Measurements from ENCODE around the gene RUBCN.
A peak's percentile ranks its signal among the peaks of the same experiment; 100 is the strongest.
"Not testable (repeated sequence)": the region's sequence is repeated elsewhere in the genome, so short reads cannot be mapped to it uniquely, and the experiment has no call there.

Gene RUBCN

GRCh38 chr3:197659701-197660100 is 77.0 kb downstream of the RUBCN start:
- H3K4me3 ChIP-seq (ENCODE audit: low read length); DNase-seq (ENCODE audit: low read depth): not testable (repeated sequence)

- DNase-seq (ENCODE audit: low read depth); H3K4me3 ChIP-seq (ENCODE audit: low read length): not testable (repeated sequence)
Observed at GRCh38 chr3:197659144-197659543, 77.6 kb downstream of the RUBCN start.

- not testable (repeated sequence) for DNase-seq (ENCODE audit: low read depth); H3K4me3 ChIP-seq (ENCODE audit: low read length)
Observed at GRCh38 chr3:197658706-197659105, 78.0 kb downstream of the RUBCN start.

DNA sequence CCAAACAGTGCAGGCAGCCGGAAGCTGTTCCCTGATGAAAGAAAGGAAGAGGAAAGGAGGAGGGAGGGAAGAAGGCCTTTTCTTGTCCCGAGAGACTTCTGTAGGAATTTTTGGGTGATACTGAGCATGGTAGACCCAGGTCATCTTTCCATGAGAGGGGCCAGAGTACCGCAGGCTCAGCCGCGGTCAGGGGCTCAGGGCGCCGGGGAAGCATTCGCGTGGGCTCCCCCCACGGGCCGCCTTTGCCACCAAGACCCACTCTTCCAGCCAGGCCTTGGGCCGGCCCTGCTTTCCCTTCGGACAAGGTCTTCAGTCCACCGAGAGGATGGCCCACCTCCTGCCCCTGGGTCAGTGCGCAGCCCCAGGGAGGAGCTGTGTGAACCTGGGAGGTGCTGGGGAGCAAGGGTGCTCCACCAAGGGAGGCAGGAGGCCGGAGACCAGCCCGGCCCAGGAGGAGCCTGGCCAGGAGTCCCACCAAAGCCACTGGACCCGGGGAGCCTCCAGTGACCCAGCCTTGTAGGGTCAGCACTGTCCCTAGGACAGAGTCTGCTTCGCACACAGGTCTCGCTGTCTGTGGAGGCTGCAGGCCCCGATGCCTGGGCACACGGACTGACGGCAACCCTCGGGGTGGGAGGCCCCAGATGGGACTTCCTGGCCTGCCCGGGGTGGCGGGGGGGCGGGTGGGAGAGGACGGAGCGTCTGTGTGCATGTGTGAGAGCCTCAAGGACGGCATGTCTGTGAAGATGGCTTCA is 79.0 kb downstream of the RUBCN start:
- not testable (repeated sequence) for H3K4me3 ChIP-seq (ENCODE audit: low read length); DNase-seq (ENCODE audit: low read depth)

DNA sequence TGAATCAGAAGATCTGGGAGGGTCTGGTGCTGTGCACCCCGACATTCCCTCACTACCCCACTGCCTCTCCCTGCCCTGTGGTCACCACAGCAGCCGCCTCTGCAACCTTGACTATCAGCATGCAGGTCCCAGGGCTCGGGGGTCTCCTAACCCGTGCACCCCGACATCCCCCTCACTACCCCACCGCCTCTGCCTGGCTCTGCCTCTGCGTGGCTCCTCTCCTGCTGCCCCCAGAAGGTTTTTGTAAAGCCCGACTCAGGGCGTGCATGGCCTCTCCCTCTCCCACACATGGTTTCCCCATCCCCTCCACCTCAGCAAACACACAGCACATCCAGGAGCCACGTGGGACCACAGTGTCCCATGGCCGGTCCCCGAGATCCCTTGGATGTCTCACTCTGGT is 79.7 kb downstream of the RUBCN start:
- not testable (repeated sequence) for DNase-seq (ENCODE audit: low read depth)

DNA sequence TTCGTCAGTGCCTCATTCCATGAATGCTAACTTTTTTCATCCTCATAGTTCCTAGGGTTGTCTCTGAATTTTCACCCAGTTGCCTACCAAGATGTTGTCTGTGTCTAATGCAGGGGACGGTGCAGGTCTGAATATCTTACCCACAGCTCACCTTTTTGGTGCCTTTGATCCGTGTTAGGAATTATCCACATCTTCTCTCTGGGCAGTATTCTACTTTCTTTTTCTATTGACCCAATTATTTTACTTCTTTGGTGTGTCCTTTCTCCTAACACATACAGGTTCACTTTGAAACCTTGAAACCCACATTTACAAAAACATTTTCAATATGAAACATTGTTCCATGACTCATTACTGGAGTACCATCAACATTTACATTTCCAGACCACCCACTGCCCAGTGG is 80.6 kb downstream of the RUBCN start:
- H3K4me3 ChIP-seq (ENCODE audit: low read length); DNase-seq (ENCODE audit: low read depth): not testable (repeated sequence)

More for the DNA sequence above, 79.7 kb downstream of the RUBCN start:
- H3K4me3 ChIP-seq (ENCODE audit: low read length): not testable (repeated sequence)

GRCh38 chr3:197654998-197655330 is 81.7 kb downstream of the RUBCN start:
- not testable (repeated sequence) for DNase-seq (ENCODE audit: low read depth); H3K4me3 ChIP-seq (ENCODE audit: low read length)

DNA sequence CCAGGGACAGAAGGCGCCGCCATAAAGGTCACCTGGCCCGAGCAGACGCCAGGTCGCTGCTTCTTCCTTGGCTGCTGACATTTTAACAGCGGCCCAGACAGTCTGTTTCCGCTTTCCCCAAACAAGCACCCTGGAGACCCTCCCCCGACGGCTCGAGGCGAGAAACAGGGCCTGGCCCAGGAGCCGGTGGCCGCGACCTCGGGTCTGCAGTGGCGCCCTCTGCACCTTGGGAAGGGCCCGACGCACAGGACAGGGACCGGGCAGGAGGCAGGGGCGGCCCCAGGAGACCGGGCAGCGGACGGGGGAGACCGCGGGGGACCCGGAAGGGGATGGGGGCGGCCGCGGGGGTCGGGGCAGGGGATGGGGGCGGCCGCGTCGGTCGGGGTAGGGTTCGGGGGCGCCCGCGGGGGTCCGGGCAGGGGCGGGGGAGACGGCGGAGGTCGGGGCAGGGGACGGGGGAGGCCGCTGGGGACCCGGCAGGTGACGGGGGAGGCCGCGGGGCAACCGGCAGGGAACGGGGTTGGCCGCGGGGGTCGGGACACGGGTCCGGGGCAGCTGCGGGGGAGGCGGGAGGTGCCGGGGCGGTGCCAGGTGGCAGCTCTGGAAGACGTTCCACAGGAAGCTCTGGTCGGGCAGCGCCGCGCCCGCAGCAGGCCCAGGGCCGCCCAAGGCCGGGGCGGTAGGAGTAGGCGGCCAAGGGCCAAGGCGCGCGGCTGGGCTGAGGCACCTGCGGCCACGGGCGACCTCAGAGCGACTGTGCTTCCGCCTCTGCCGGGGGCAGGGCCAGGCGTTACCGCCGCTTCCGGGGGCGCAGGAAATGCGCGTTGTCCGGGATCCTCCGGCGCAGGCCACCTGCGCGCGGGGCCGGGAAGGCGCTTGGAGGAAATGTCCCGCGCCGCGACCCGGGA is 82.4 kb downstream of the RUBCN start:
- DNase-seq (ENCODE audit: low read depth): not testable (repeated sequence)
- H3K4me3 ChIP-seq (ENCODE audit: low read length): peak overlapping the region; percentile 36

DNA sequence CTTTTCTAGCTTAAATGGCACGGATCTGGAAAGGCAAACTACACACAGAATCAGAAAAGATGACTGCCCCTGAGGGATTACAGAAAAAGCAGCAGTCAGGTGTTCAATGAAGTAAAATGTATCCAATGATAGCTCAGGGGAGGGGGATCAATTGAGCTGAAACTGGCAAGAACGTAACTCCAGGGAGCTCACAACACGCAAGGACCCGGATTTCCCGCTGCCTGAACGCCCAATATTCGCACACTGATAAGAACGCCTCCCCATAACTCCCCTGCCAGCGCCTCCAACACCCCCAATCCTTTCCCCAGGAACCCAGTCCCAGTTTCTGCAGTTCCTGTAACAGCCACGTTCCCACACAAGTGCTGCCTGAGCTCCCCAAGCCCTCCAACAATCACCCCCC is 83.8 kb downstream of the RUBCN start:
- not testable (repeated sequence) for H3K4me3 ChIP-seq (ENCODE audit: low read length); DNase-seq (ENCODE audit: low read depth)

GRCh38 chr3:197647649-197648048 is 89.1 kb downstream of the RUBCN start:
- H3K4me3 ChIP-seq (ENCODE audit: low read length); DNase-seq (ENCODE audit: low read depth): not testable (repeated sequence)

- not testable (repeated sequence) for H3K4me3 ChIP-seq (ENCODE audit: low read length); DNase-seq (ENCODE audit: low read depth)
Observed at GRCh38 chr3:197647191-197647590, 89.5 kb downstream of the RUBCN start.

GRCh38 chr3:197646294-197646693 is 90.4 kb downstream of the RUBCN start:
- H3K4me3 ChIP-seq (ENCODE audit: low read length); DNase-seq (ENCODE audit: low read depth): not testable (repeated sequence)

GRCh38 chr3:197637556-197637955 is 99.1 kb downstream of the RUBCN start:
- not testable (repeated sequence) for H3K4me3 ChIP-seq (ENCODE audit: low read length); DNase-seq (ENCODE audit: low read depth)

DNA sequence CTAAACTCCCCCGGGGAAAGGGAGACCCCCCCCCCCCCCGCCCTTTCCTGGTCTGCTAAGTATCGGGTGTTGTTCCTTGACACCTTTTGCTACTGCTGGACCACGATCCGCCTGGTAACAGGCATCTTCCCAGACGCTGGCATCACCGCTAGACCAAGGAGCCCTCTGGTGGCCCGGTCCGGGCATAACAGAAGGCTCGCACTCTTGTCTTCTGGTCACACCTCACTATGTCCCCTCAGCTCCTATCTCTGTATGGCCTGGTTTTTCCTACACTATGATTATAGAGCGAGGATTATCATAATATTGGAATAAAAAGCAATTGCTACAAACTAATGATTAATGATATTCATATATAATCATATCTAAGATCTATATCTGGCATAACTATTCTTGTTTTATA is 104.7 kb downstream of the RUBCN start:
- DNase-seq (ENCODE audit: low read depth); H3K4me3 ChIP-seq (ENCODE audit: low read length): not testable (repeated sequence)
- TF ChIP-seq CTCF (conservative IDR thresholded peaks at IDR 0.05; ENCODE audit: low read depth, low read length): peak; percentile 44

DNA sequence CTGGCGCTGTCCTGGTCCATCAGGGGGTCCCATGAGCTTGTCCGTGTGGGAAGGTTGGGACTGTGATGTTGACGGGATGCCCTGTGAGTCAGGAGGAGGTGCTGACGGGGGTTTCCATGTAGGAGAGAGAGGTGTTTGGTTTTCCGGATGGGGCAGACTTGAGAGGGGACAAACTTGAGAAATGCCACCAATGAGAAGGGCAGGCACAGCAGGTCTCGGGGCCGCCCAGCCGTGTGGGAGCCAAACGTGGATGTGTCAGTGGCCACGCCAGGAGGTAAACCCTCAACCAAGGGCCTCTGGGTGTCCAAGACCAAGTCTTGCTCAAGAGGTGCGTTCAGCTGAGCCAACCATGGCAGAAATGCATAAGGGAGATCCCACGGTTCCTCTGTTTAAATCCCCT is 105.9 kb downstream of the RUBCN start:
- not testable (repeated sequence) for H3K4me3 ChIP-seq (ENCODE audit: low read length)
- DNase-seq (ENCODE audit: low read depth): peak; percentile 15

- not testable (repeated sequence) for H3K4me3 ChIP-seq (ENCODE audit: low read length); DNase-seq (ENCODE audit: low read depth)
Observed at GRCh38 chr3:197629286-197629685, 107.4 kb downstream of the RUBCN start.

DNA sequence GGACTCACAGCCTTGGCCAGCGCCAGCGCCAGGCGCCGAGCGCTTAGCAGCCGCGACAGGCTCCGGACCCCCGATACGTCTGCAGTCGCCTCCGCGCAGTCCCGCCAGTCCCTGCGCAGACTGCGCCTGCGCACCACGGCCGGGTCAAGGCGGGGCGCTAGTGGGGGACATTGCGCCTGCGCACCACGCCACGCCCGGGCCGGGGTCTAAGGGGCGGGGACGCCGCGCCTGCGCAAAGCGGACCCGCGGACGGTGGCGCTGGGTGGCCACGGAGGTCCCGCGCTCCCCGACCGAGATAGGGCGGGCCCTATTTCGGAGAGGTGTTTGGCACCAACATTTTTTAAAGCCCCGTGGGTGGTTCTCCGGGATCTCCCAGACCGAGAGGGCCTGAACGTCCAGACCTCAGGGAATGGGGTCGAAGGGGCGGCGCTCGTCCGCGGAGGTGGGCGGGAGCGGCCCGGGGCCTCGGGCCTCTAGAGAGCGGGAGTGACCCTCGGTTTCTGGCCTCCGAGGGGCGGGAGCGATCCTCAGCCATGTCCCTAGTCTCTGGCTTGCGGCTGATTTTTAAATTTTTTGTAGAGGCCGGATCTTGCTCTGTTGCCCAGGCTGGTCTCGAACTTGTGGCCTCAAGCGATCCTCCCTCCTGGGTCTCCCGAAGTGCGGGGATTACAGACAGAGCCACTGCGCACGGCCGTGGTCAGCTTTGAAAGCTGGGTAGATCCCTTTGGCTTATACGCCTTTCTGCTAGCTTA is 108.8 kb downstream of the RUBCN start:
- H3K4me3 ChIP-seq (ENCODE audit: low read length): peak overlapping the region; percentile 58
- not testable (repeated sequence) for DNase-seq (ENCODE audit: low read depth)

- not testable (repeated sequence) for DNase-seq (ENCODE audit: low read depth)
Observed at GRCh38 chr3:197627158-197627771, 109.4 kb downstream of the RUBCN start.

More at GRCh38 chr3:197627158-197627771, 109.4 kb downstream of the RUBCN start:
- peak overlapping the region; percentile 38 for H3K4me3 ChIP-seq (ENCODE audit: low read length)
